PC-9 (cell line): ENCODE data around the gene C5orf15. TPM values are rescaled to one million over a fixed set of nuclear protein-coding genes. Genes with fewer than 3 reads are reported as not detected.

Source experiments
- BruUV-seq: library from RNA; stranded (reverse); fragments of 400-500 nt; replicated peaks from 2 replicates; lab custom pipeline; 2021; lab: Mats Ljungman, UMichigan
- CTCF ChIA-PET: fragments of 300-600 bp; sonication (Branson Sonifier 250); formaldehyde crosslinking; loops from one replicate; lab custom pipeline; 2022; ENCODE audit warnings: antibody characterized with exemption; lab: Charles Lee
- POLR2A ChIA-PET: fragments of 300-600 bp; sonication (Branson Sonifier 250); formaldehyde crosslinking; loops from one replicate; lab custom pipeline; 2022; ENCODE audit warnings: antibody characterized with exemption; ENCODE audit not compliant: unreplicated experiment; lab: Charles Lee
- DNase-seq, 2 experiments: peaks; one replicate each; pipeline versions ENCODE4 v3.0.0 to v3.0.0-alpha.2; 2015 to 2022; ENCODE audit warnings: mixed read lengths in 1 of 2
- H2AFZ ChIP-seq: fragments of 200-600 bp; sonication (generic); 2 replicates; pipeline ENCODE4 v1.8.1; 2017; ENCODE audit warnings: antibody characterized with exemption
- H3F3A ChIP-seq: fragments of 200-600 bp; sonication (generic); 2 replicates; pipeline ENCODE4 v1.8.1; 2017; ENCODE audit warnings: antibody characterized with exemption, mild to moderate bottlenecking, low read depth; ENCODE audit not compliant: insufficient read depth
- H3K27ac ChIP-seq: fragments of 200-600 bp; sonication (generic); 2 replicates; pipeline ENCODE4 v1.6.1; 2016; ENCODE audit warnings: mixed run types
- H3K27me3 ChIP-seq: fragments of 200-600 bp; sonication (generic); 2 replicates; pipeline ENCODE4 v1.6.1; 2016; ENCODE audit warnings: low read depth, mixed run types; ENCODE audit not compliant: insufficient read depth
- H3K36me3 ChIP-seq: fragments of 200-600 bp; sonication (generic); 2 replicates; pipeline ENCODE4 v1.6.1; 2016; ENCODE audit warnings: low read depth, mixed run types
- H3K4me1 ChIP-seq: fragments of 200-600 bp; sonication (generic); replicated peaks from 2 replicates; pipeline ENCODE4 v1.6.1; 2016; ENCODE audit warnings: mixed run types; ENCODE audit not compliant: insufficient read depth
- H3K4me2 ChIP-seq: fragments of 200-600 bp; sonication (generic); 2 replicates; pipeline ENCODE4 v1.6.1; 2017; ENCODE audit warnings: mixed run types
- H3K4me3 ChIP-seq: fragments of 200-600 bp; sonication (generic); 2 replicates; pipeline ENCODE4 v1.6.1; 2016; ENCODE audit warnings: mixed run types
- H3K79me2 ChIP-seq: fragments of 200-600 bp; sonication (generic); 2 replicates; pipeline ENCODE4 v1.6.1; 2017; ENCODE audit warnings: low read depth, mixed run types
- H3K9me2 ChIP-seq: fragments of 200-600 bp; sonication (generic); 2 replicates; pipeline ENCODE4 v1.8.1; 2017; ENCODE audit warnings: mild to moderate bottlenecking; ENCODE audit not compliant: insufficient read depth
- H3K9me3 ChIP-seq: fragments of 200-600 bp; sonication (generic); 2 replicates; pipeline ENCODE4 v1.8.1; 2016; ENCODE audit warnings: low read depth; ENCODE audit not compliant: insufficient read depth
- H4K20me1 ChIP-seq: fragments of 200-600 bp; sonication (generic); 2 replicates; pipeline ENCODE4 v1.8.1; 2017; ENCODE audit not compliant: insufficient read depth
- CTCF ChIP-seq: fragments of 200-600 bp; sonication (generic); conservative IDR thresholded peaks from 2 replicates; pipeline ENCODE4 v1.6.1; 2017; ENCODE audit warnings: mixed run types, antibody characterized with exemption, mild to moderate bottlenecking, moderate library complexity
- EZH2 ChIP-seq: fragments of 200-600 bp; sonication (generic); IDR thresholded peaks from 2 replicates; pipeline ENCODE4 v1.8.0; 2017; ENCODE audit warnings: antibody characterized with exemption, low read depth
- intact Hi-C: fragments of 100-400 bp; cut with micrococcal nuclease; formaldehyde crosslinking; loops from one replicate; pipeline ENCODE4 v1.10.0; 2022; ENCODE audit not compliant: unreplicated experiment
- total RNA-seq: library from RNA; stranded (reverse); gene quantifications from 2 replicates; pipeline ENCODE4 v1.2.3, GENCODE V29; 2021

C5orf15 gene
- total RNA-seq, 1 experiment from 2014 or later, result 45.0 TPM

GRCh38 chr5:133916479-133916878 is 51.9 kb downstream of the C5orf15 start:
- H3K27me3 ChIP-seq, result no peaks in the 10 kb centered on the region
- H3K4me1 ChIP-seq, result no peaks in the 10 kb centered on the region
- H3K9me3 ChIP-seq, result no peaks in the 10 kb centered on the region
- 0 out of 2 replicates have a peak, but pooled peaks cover 5% of the 10 kb centered on the region for H3F3A ChIP-seq
- DNase-seq, result no peak
- intact Hi-C loops, result no loop called here
- no peaks in the 10 kb centered on the region for H3K9me2 ChIP-seq
- no peak overlapping the region for H3K4me3 ChIP-seq
- H3K36me3 ChIP-seq, result no peaks in the 10 kb centered on the region
- no TSS peak for BruUV-seq
- H3K79me2 ChIP-seq, result no peaks in the 10 kb centered on the region
- ChIA-PET POLR2A (no interaction called here), CTCF (no interaction called here)
- no peak overlapping the region for H3K27ac ChIP-seq
- TF ChIP-seq EZH2, result no peak
- TF ChIP-seq CTCF, result no peak
- H3K4me2 ChIP-seq, result no peak overlapping the region
- no peaks in the 10 kb centered on the region for H4K20me1 ChIP-seq
- no peak overlapping the region for H2AFZ ChIP-seq

GRCh38 chr5:133914434-133914833 is 54.0 kb downstream of the C5orf15 start:
- TF ChIP-seq CTCF (no peak), EZH2 (no peak)
- no peaks in the 10 kb centered on the region for H3K36me3 ChIP-seq
- no peak for DNase-seq
- no peak overlapping the region for H3K4me2 ChIP-seq
- H2AFZ ChIP-seq, result no peak overlapping the region
- H3K27ac ChIP-seq, result no peak overlapping the region
- ChIA-PET CTCF (no interaction called here), POLR2A (no interaction called here)
- no peak overlapping the region for H3K4me3 ChIP-seq
- no peaks in the 10 kb centered on the region for H3K9me2 ChIP-seq
- no peaks in the 10 kb centered on the region for H3K79me2 ChIP-seq
- intact Hi-C loops, result no loop called here
- H3F3A ChIP-seq, result no peaks in the 10 kb centered on the region
- H3K4me1 ChIP-seq, result no peaks in the 10 kb centered on the region
- no peaks in the 10 kb centered on the region for H3K9me3 ChIP-seq
- no peaks in the 10 kb centered on the region for H3K27me3 ChIP-seq
- no peaks in the 10 kb centered on the region for H4K20me1 ChIP-seq
- no TSS peak for BruUV-seq

- no peak overlapping the region for H3K4me2 ChIP-seq
- H3K4me3 ChIP-seq, result no peak overlapping the region
- ChIA-PET CTCF (no interaction called here), POLR2A (no interaction called here)
- DNase-seq, result no peak
- H3K79me2 ChIP-seq, result no peaks in the 10 kb centered on the region
- no peaks in the 10 kb centered on the region for H3K27me3 ChIP-seq
- H3K4me1 ChIP-seq, result no peaks in the 10 kb centered on the region
- no peak overlapping the region for H2AFZ ChIP-seq
- no peaks in the 10 kb centered on the region for H3K9me3 ChIP-seq
- no peaks in the 10 kb centered on the region for H3F3A ChIP-seq
- BruUV-seq, result no TSS peak
- TF ChIP-seq EZH2 (no peak), CTCF (no peak)
- intact Hi-C loops, result no loop called here
- no peaks in the 10 kb centered on the region for H4K20me1 ChIP-seq
- no peak overlapping the region for H3K27ac ChIP-seq
- no peaks in the 10 kb centered on the region for H3K36me3 ChIP-seq
- 0 out of 2 replicates have a peak, but pooled peaks cover 3% of the 10 kb centered on the region for H3K9me2 ChIP-seq
These were observed 54.8 kb downstream of the C5orf15 start for GRCh38 chr5:133913413-133914155.
